GM12891 (cell line): ENCODE measurements around the gene DDX31.
A peak's percentile ranks its signal among the peaks of the same experiment; 100 is the strongest.

Experiments
- DNase-seq: peaks from one replicate; pipeline ENCODE4 v3.0.0; 2011; ENCODE audit warnings: low spot score; ENCODE audit not compliant: insufficient read length
- FAIRE-seq: peaks from 2 replicates; lab custom pipeline; 2011; peaks lifted over from hg19 to GRCh38; lab: Jason Lieb, UNC
- PAX5 ChIP-seq: IDR thresholded peaks from 2 replicates; pipeline ENCODE4 v1.6.1; 2011; ENCODE audit warnings: low read length, moderate library complexity, mild to moderate bottlenecking; ENCODE audit not compliant: insufficient read depth, severe bottlenecking
- POLR2A ChIP-seq: IDR thresholded peaks from 2 replicates; pipeline ENCODE4 v1.6.1; 2011; ENCODE audit warnings: low read depth, low read length, control low read depth
- POLR2AphosphoS5 ChIP-seq: IDR thresholded peaks from 2 replicates; pipeline ENCODE4 v1.6.1; 2011; ENCODE audit warnings: low read depth, low read length, control low read depth
- POU2F2 ChIP-seq: IDR thresholded peaks from 2 replicates; pipeline ENCODE4 v1.6.1; 2011; ENCODE audit warnings: low read depth, mild to moderate bottlenecking, control low read depth, low read length, moderate library complexity
- SPI1 ChIP-seq: IDR thresholded peaks from 2 replicates; pipeline ENCODE4 v1.6.1; 2011; ENCODE audit warnings: low read depth, low read length, control low read depth
- TAF1 ChIP-seq: IDR thresholded peaks from 2 replicates; pipeline ENCODE4 v1.6.1; 2011; ENCODE audit warnings: low read depth, low read length, control low read depth

The DDX31 gene

GRCh38 chr9:132609184-132609583 is 60.6 kb downstream of the DDX31 start:
- DNase-seq, result no peak
- TF ChIP-seq POLR2A, result no peak
- no peak for TF ChIP-seq POLR2AphosphoS5
- no peak for TF ChIP-seq POU2F2
- TF ChIP-seq PAX5, result no peak
- no peak for TF ChIP-seq TAF1
- TF ChIP-seq SPI1, result no peak
- FAIRE-seq, result no peak

DNA sequence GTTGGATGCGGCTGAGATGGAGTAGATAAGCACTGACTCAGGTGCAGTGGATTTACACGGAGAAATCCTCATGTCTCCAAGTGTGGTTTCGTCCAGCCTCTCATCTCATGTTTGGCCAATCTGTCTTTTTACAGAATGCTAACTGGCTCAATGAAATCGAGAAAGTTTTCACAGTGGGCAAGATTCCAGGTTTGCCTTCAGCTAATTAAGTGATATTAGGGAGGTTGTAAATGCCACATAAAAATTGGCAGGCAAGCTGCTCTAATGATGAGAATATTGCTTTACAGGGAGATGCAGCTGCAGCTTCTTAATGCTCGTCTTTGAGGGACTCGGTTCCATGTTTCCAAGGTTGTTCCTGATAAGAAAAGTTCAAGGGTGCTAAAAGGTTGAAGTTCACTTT is 63.7 kb downstream of the DDX31 start:
- DNase-seq, result no peak
- no peak for TF ChIP-seq POLR2A
- no peak for TF ChIP-seq TAF1
- TF ChIP-seq POU2F2, result no peak
- no peak for TF ChIP-seq PAX5
- no peak for TF ChIP-seq SPI1
- TF ChIP-seq POLR2AphosphoS5, result no peak
- no peak for FAIRE-seq

DNA sequence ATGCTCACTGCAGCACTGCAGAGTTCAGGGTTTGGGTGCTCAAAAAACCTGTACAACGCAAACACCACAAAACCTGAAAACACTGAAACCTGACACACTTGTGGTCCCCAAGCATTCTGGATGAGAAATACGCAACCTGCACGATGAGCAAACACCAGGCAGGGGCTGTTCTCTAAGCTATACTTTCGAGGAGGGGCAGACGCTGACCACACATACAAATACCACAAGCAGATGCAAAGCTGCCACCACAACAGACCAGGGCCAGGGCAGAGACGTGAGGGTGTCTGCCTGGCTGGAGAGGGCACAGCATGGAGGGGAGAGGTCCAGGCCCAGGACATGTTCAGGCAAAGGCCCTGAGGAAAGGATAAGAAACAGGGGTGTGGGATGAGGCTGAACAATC is 64.4 kb downstream of the DDX31 start:
- no peak for TF ChIP-seq TAF1
- TF ChIP-seq POLR2A, result no peak
- no peak for DNase-seq
- FAIRE-seq, result peak; percentile 60

DNA sequence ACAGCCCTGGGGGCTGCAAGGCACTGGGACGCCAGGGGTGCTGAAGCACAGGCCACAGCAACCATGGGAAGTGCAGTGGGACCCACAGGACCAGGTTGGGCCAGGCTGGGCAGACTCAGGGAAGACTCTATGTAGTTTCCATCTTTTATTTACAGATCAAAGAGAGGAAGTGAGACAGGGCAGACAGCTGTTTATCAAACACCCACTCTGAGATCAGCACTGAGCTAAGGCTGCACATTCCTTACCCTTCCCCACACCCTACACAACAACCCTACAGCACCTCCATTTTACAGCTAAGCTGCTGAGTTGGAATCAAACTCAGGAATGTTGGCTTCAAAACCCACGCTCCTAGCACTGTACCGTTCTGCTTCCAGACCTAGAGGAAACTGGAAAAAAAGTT is 67.6 kb downstream of the DDX31 start:
- DNase-seq (no peak), FAIRE-seq (peak; percentile 72)
- no peak for TF ChIP-seq TAF1
- peak; percentile 91 for TF ChIP-seq SPI1

- DNase-seq, result no peak
- no peak for FAIRE-seq
- TF ChIP-seq TAF1, result no peak
- TF ChIP-seq POLR2AphosphoS5, result no peak
- no peak for TF ChIP-seq POLR2A
- TF ChIP-seq POU2F2, result no peak
Measured at GRCh38 chr9:132600326-132600984, 69.3 kb downstream of the DDX31 start.

DNA sequence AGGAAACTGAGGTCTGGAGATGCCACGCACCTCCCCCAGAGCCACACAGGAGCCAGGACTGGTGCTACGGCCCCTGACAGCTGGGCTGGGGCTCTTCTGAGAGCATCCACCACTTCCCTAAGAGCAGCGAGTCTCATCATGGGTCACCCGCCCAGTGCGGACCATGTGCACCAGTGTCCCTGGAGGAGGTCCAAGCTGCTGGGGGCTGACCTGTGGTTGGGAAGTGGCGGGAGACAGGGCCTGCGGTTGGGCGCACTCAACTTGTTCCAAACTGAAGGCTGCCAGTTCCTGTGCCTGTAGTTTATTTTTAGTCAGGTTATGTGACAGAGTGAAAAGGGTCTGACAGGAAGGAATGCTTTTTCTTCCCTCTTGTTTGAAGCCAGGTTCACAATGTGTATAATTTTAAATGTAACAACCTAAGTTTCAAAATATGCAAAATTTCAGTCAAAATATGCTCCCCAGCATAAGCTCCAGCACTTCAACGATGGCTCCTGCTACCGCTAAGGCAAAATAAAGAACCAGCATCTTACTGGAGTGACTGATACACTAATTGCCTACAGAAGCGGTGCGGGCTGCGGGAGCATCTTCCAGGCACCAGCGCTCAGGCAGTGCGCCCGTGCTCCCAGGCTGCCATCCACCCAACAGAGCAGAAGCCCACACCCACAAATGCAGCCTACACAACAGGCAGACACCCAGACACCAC is 72.6 kb downstream of the DDX31 start:
- no peak for DNase-seq
- TF ChIP-seq SPI1 (no peak), POLR2AphosphoS5 (no peak), PAX5 (no peak), POU2F2 (no peak), TAF1 (no peak), POLR2A (no peak)
- no peak for FAIRE-seq

DNA sequence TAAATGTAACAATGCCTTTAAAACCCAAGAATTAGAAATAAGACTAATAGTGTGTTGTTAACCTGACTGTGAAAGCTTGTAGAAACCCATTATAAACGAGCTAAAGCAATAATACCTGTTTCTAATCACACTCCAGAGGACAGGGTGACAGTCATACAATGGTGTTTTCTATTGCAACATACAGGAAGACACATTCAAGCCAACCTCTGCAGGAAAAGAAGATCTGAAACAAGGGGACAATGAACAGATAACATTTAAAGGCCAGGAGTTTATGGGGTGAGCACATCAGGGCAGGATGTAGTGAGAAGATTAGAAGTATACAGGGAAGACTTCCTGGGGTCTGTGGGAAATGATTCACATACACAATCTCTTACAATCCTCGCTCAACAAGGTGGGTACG is 73.6 kb downstream of the DDX31 start:
- FAIRE-seq (no peak), DNase-seq (no peak)
- TF ChIP-seq SPI1, result 0 out of 2 replicates have a peak, but pooled peaks have one; percentile 3
- TF ChIP-seq TAF1, result no peak

DNA sequence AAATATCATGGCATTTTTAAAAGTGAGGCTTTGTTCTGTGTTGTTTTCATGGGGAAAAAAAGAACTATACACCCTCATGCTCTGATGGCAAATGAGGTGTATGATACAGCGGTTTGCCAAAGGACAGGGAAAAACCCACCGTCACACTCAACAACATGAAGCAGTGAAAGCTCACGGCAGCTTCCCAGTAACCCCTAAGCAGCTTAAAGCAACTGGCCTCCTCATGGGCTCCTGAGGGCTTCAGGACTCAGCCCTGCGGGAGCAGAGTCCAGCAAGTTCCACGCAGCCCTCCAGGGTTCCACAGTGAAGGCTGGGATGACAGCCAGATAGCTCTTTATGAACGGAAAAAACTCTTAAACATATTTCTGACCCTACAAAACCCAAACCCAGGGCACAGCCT is 74.5 kb downstream of the DDX31 start:
- no peak for DNase-seq
- FAIRE-seq, result no peak
- TF ChIP-seq TAF1, result no peak
- TF ChIP-seq POLR2AphosphoS5, result no peak
- TF ChIP-seq POLR2A, result no peak
- TF ChIP-seq POU2F2, result no peak
- TF ChIP-seq PAX5, result no peak
- TF ChIP-seq SPI1, result no peak

- DNase-seq (no peak), FAIRE-seq (no peak)
- TF ChIP-seq TAF1 (no peak), SPI1 (no peak), POLR2A (no peak), POU2F2 (no peak), POLR2AphosphoS5 (no peak), PAX5 (no peak)
Measured at GRCh38 chr9:132594412-132594811, 75.4 kb downstream of the DDX31 start.

- no peak for DNase-seq
- no peak for TF ChIP-seq SPI1
- TF ChIP-seq PAX5, result no peak
- TF ChIP-seq POLR2AphosphoS5, result no peak
- no peak for FAIRE-seq
Measured at GRCh38 chr9:132592451-132592850, 77.3 kb downstream of the DDX31 start.
